SK-N-SH (cell line): Measurements from ENCODE around the gene RIT1. TPM values are rescaled to one million over a fixed set of nuclear protein-coding genes. Genes with fewer than 3 reads are reported as not detected.

Experiments used
- CTCF ChIA-PET: fragments of 300-600, 350-600 bp; formaldehyde crosslinking; extraction: SDS; loops from one replicate; lab custom pipeline; 2021; lab: Yijun Ruan, JAX
- POLR2A ChIA-PET: fragments of 350-600 bp; sonication (Branson Sonifier 250); formaldehyde crosslinking; extraction: SDS; loops from one replicate; lab custom pipeline; 2020; ENCODE audit warnings: antibody characterized with exemption, inconsistent platforms; lab: Yijun Ruan, JAX
- DNase-seq: peaks from one replicate; pipeline ENCODE4 v3.0.0; 2012
- H2AFZ ChIP-seq: fragments of 200-600 bp; sonication (generic); 2 replicates; pipeline ENCODE4 v1.8.1; 2016; ENCODE audit warnings: antibody characterized with exemption, mild to moderate bottlenecking, low read depth
- H3F3A ChIP-seq: fragments of 200-600 bp; sonication (generic); replicated peaks from 2 replicates; pipeline ENCODE3; 2016; ENCODE audit warnings: antibody characterized with exemption, mild to moderate bottlenecking; ENCODE audit not compliant: insufficient read depth
- H3K27ac ChIP-seq, 2 experiments: fragments of 200-500 bp in 1 of 2; fragments of 200-600 bp in 1 of 2; sonication (Bioruptor generic) in 1 of 2; sonication (generic), shearing (Covaris generic) in 1 of 2; 2 replicates each; pipeline versions ENCODE4 v1.5.1 to v1.6.1; 2014 to 2016; ENCODE audit warnings: low read depth in 2 of 2, inconsistent platforms in 1 of 2, low read length in 1 of 2, mild to moderate bottlenecking in 1 of 2, mixed read lengths in 1 of 2
- H3K27me3 ChIP-seq: fragments of 200-600 bp; sonication (generic), shearing (Covaris generic); 2 replicates; pipeline ENCODE4 v1.6.1; 2016; ENCODE audit warnings: mixed run types; ENCODE audit not compliant: insufficient read depth
- H3K36me3 ChIP-seq, 2 experiments: fragments of 200-500 bp in 1 of 2; fragments of 200-600 bp in 1 of 2; sonication (Bioruptor generic) in 1 of 2; sonication (generic) in 1 of 2; replicated peaks in 1 of 2; 2 replicates each; pipeline versions ENCODE3 to v1.5.1; 2014 to 2016; ENCODE audit warnings: low read length in 1 of 2, mild to moderate bottlenecking in 1 of 2; ENCODE audit not compliant: insufficient read depth in 2 of 2, control insufficient read depth in 1 of 2
- H3K4me1 ChIP-seq, 2 experiments: fragments of 200-500 bp in 1 of 2; fragments of 200-600 bp in 1 of 2; sonication (Bioruptor generic) in 1 of 2; sonication (generic), shearing (Covaris generic) in 1 of 2; 2 replicates each; pipeline versions ENCODE4 v1.5.1 to v1.6.1; 2014 to 2016; ENCODE audit warnings: low read depth in 1 of 2, low read length in 1 of 2, mixed run types in 1 of 2; ENCODE audit not compliant: insufficient read depth in 2 of 2, control insufficient read depth in 1 of 2
- H3K4me2 ChIP-seq: fragments of 200-600 bp; sonication (generic), shearing (Covaris generic); 2 replicates; pipeline ENCODE4 v1.6.1; 2017; ENCODE audit warnings: mixed run types
- H3K4me3 ChIP-seq, 2 experiments: fragments of 200-500 bp in 1 of 2; fragments of 200-600 bp in 1 of 2; sonication (Bioruptor generic) in 1 of 2; sonication (generic), shearing (Covaris generic) in 1 of 2; 2 replicates each; pipeline versions ENCODE4 v1.5.1 to v1.8.1; 2014 to 2016; ENCODE audit warnings: low read depth in 2 of 2, inconsistent platforms in 1 of 2, low read length in 1 of 2, mild to moderate bottlenecking in 1 of 2, mixed read lengths in 1 of 2, moderate library complexity in 1 of 2
- H3K79me2 ChIP-seq: fragments of 200-600 bp; sonication (generic); 2 replicates; pipeline ENCODE4 v1.8.1; 2017; ENCODE audit warnings: mild to moderate bottlenecking; ENCODE audit not compliant: insufficient read depth
- H3K9ac ChIP-seq: fragments of 200-600 bp; sonication (generic); 2 replicates; pipeline ENCODE4 v1.6.1; 2017; ENCODE audit warnings: mixed run types
- H3K9me2 ChIP-seq: fragments of 200-600 bp; sonication (generic); 2 replicates; pipeline ENCODE4 v1.6.1; 2017; ENCODE audit warnings: mixed run types
- H3K9me3 ChIP-seq: fragments of 200-600 bp; sonication (generic); 2 replicates; pipeline ENCODE4 v1.6.1; 2017; ENCODE audit warnings: mixed run types, mild to moderate bottlenecking, moderate library complexity
- H4K20me1 ChIP-seq: fragments of 200-600 bp; sonication (generic); 2 replicates; pipeline ENCODE4 v1.6.1; 2017; ENCODE audit warnings: mild to moderate bottlenecking, mixed run types; ENCODE audit not compliant: insufficient read depth
- CTCF ChIP-seq: fragments of 200-600 bp; sonication (generic); IDR thresholded peaks from 2 replicates; pipeline ENCODE4 v1.6.1; 2017; ENCODE audit warnings: antibody characterized with exemption, mild to moderate bottlenecking, moderate library complexity
- ELF1 ChIP-seq: IDR thresholded peaks from 2 replicates; pipeline ENCODE4 v1.4.0; 2012
- EP300 ChIP-seq, 2 experiments: IDR thresholded peaks; 2 replicates each; pipeline versions ENCODE4 v1.4.0 to v1.6.1; 2012; ENCODE audit warnings: borderline replicate concordance in 1 of 2, low read depth in 1 of 2, low read length in 1 of 2
- EZH2phosphoT487 ChIP-seq: fragments of 200-600 bp; sonication (generic); IDR thresholded peaks from 2 replicates; pipeline ENCODE4 v1.6.1; 2017; ENCODE audit warnings: low read depth, mixed run types, mild to moderate bottlenecking, antibody characterized with exemption, moderate library complexity, borderline replicate concordance
- FOXJ3 ChIP-seq: sonication (generic); formaldehyde crosslinking; IDR thresholded peaks from 2 replicates; pipeline ENCODE4 v1.5.1; 2020; ENCODE audit warnings: mild to moderate bottlenecking, missing genetic modification reagents
- FOXM1 ChIP-seq: IDR thresholded peaks from 2 replicates; pipeline ENCODE4 v1.4.0; 2012; ENCODE audit warnings: low read depth, mild to moderate bottlenecking
- GABPA ChIP-seq: IDR thresholded peaks from 2 replicates; pipeline ENCODE4 v1.4.0; 2012; ENCODE audit warnings: low read depth, mild to moderate bottlenecking
- MAX ChIP-seq: IDR thresholded peaks from 2 replicates; pipeline ENCODE4 v1.4.0; 2012; ENCODE audit warnings: low read depth
- MEF2A ChIP-seq: IDR thresholded peaks from 2 replicates; pipeline ENCODE4 v1.4.0; 2012; ENCODE audit warnings: low read depth, borderline replicate concordance
- POLR2AphosphoS5 ChIP-seq: IDR thresholded peaks from 2 replicates; pipeline ENCODE4 v1.6.1; 2012; ENCODE audit warnings: low read depth, low read length
- RAD21 ChIP-seq: IDR thresholded peaks from 2 replicates; pipeline ENCODE4 v1.6.1; 2012; ENCODE audit warnings: mild to moderate bottlenecking, low read length
- RCOR1 ChIP-seq: fragments of 150-350 bp; IDR thresholded peaks from 2 replicates; pipeline ENCODE4 v1.6.1; 2017; ENCODE audit warnings: antibody characterized with exemption, low read length
- RFX5 ChIP-seq: IDR thresholded peaks from 2 replicates; pipeline ENCODE4 v1.6.1; 2012; ENCODE audit warnings: mild to moderate bottlenecking, improper control_type of control experiment, low read length
- RXRA ChIP-seq: IDR thresholded peaks from 2 replicates; pipeline ENCODE4 v1.4.0; 2012; ENCODE audit warnings: low read depth, mild to moderate bottlenecking, borderline replicate concordance
- SMC3 ChIP-seq: IDR thresholded peaks from 2 replicates; pipeline ENCODE4 v1.6.1; 2012; ENCODE audit warnings: low read depth, low read length, improper control_type of control experiment
- TAF1 ChIP-seq: IDR thresholded peaks from 2 replicates; pipeline ENCODE4 v1.6.1; 2012; ENCODE audit warnings: low read depth, mild to moderate bottlenecking, low read length, moderate library complexity, borderline replicate concordance
- TCF12 ChIP-seq: IDR thresholded peaks from 2 replicates; pipeline ENCODE4 v1.4.0; 2012
- TEAD4 ChIP-seq: IDR thresholded peaks from 2 replicates; pipeline ENCODE4 v1.4.0; 2012; ENCODE audit warnings: mild to moderate bottlenecking, borderline replicate concordance; ENCODE audit not compliant: insufficient read depth
- USF1 ChIP-seq: IDR thresholded peaks from 2 replicates; pipeline ENCODE4 v1.4.0; 2012; ENCODE audit warnings: low read depth, borderline replicate concordance
- USF2 ChIP-seq: fragments of 150-350 bp; IDR thresholded peaks from 2 replicates; pipeline ENCODE4 v1.6.1; 2017; ENCODE audit warnings: antibody characterized with exemption, low read length, low read depth, borderline replicate concordance
- WGBS: methylation state at CpG from one replicate; pipeline ENCODE4 v1.1.6; 2017; ENCODE audit warnings: low lambda C conversion rate; 5-methylcytosine and 5-hydroxymethylcytosine counted together
- polyA plus RNA-seq, 3 experiments: library from polyadenylated mRNA; depleted of rRNA; stranded (reverse); fragments of >200 nt; gene quantifications; 2 replicates each; pipeline ENCODE4 v1.2.3, GENCODE V29; 2012

Gene RIT1
- polyA plus RNA-seq, 1 of the 3 experiments (the other 2 are of a cell fraction), result 28.8 TPM

- Histone ChIP-seq H4K20me1 (peaks cover 42% of the 10 kb centered on the region), H3K4me3 (peak overlapping the region; percentile 76 to 86; a peak in 3 of 4 replicates), H3K4me1 (peaks cover 19 to 20% of the 10 kb centered on the region in 2 experiments), H3K9me3 (no peaks in the 10 kb centered on the region), H2AFZ (no peak overlapping the region)
- ChIA-PET CTCF (interaction anchor here (0.6 to 3.5 kb wide), 9 partner anchors 9 to 134 kb away, joined by 3 to 20 read pairs (median 3); partner anchors contain the start of gene ARHGEF2), POLR2A (interaction anchor here (1.0 to 1.9 kb wide), 4 partner anchors 8 to 150 kb away, joined by 3 to 4 read pairs (median 4); partner anchors contain the start of genes MEX3A and SYT11)
- 36% methylated on average over 5 of the region's 5 CpGs for WGBS
- DNase-seq, result no peak
- TF ChIP-seq RCOR1, result no peak
- no peak for TF ChIP-seq FOXJ3 (CRISPR knock-in tag)
- TF ChIP-seq RXRA, result no peak
- TF ChIP-seq MEF2A, result no peak
- no peak for TF ChIP-seq GABPA
- no peak for TF ChIP-seq TCF12
- TF ChIP-seq, all 33 proteins: peak for 0
- Histone ChIP-seq H3K9ac (peak overlapping the region; percentile 98; the same call in 1 of the 2 replicates), H3K27ac (no peak overlapping the region), H3K36me3 (peaks cover 41 to 51% of the 10 kb centered on the region in 2 experiments), H3K27me3 (no peaks in the 10 kb centered on the region), H3K9me2 (no peaks in the 10 kb centered on the region), H3K4me2 (peak overlapping the region; percentile 97), H3F3A (peaks cover 22% of the 10 kb centered on the region), H3K79me2 (peaks cover 73% of the 10 kb centered on the region)
Observed at GRCh38 chr1:155932487-155932886, 21.3 kb upstream of the RIT1 start.

- Histone ChIP-seq H3K9me3 (no peaks in the 10 kb centered on the region), H3K4me2 (peak overlapping the region; percentile 97), H3K27ac (no peak overlapping the region), H3K4me3 (peak overlapping the region; percentile 17 to 86; a peak in 3 of 4 replicates), H4K20me1 (peaks cover 42% of the 10 kb centered on the region), H3F3A (peaks cover 26% of the 10 kb centered on the region), H3K9me2 (no peaks in the 10 kb centered on the region), H3K36me3 (peaks cover 45 to 55% of the 10 kb centered on the region in 2 experiments), H3K9ac (peak overlapping the region; percentile 98; the same call in 1 of the 2 replicates), H3K79me2 (peaks cover 77% of the 10 kb centered on the region), H3K4me1 (peaks cover 19 to 20% of the 10 kb centered on the region in 2 experiments), H2AFZ (no peak overlapping the region), H3K27me3 (no peaks in the 10 kb centered on the region)
- WGBS, result 17% methylated on average over 1 of the region's 1 CpG
- ChIA-PET CTCF (interaction anchor here (0.6 to 3.5 kb wide), 8 partner anchors 8 to 134 kb away, joined by 3 to 20 read pairs (median 4); no protein-coding TSS in a partner anchor), POLR2A (interaction anchor here (0.6 to 1.9 kb wide), 5 partner anchors 8 to 151 kb away, joined by 3 to 4 read pairs (median 4); partner anchors contain the start of genes MEX3A and SYT11)
- TF ChIP-seq EP300 (IDR thresholded peaks at IDR 0.05; ENCODE audit: borderline replicate concordance in 1 of 2, low read depth in 1 of 2, low read length in 1 of 2), result no peak
- no peak for TF ChIP-seq CTCF
- TF ChIP-seq FOXJ3 (CRISPR knock-in tag), result no peak
- no peak for TF ChIP-seq EZH2phosphoT487
- TF ChIP-seq TEAD4, result no peak
- no peak for TF ChIP-seq POLR2AphosphoS5
- TF ChIP-seq FOXM1, result no peak
- TF ChIP-seq TAF1, result no peak
- no peak for TF ChIP-seq ELF1
- TF ChIP-seq MAX, result no peak
- TF ChIP-seq USF2, result no peak
- no peak for TF ChIP-seq USF1
- TF ChIP-seq SMC3, result no peak
- TF ChIP-seq RAD21, result no peak
- TF ChIP-seq RFX5, result no peak
- DNase-seq, result no peak
Observed at GRCh38 chr1:155932081-155932480, 20.9 kb upstream of the RIT1 start.
